Gastrocnemius medialis (tissue), 4 donors: Measurements from ENCODE around the gene GRM1. TPM values are rescaled to one million over a fixed set of nuclear protein-coding genes. Genes with fewer than 3 reads are reported as not detected.

Experiments used
- ATAC-seq, 2 donors: fragments of 150-250 bp; one replicate each; pipeline ENCODE4 v1.9.1; 2016
- DNase-seq, 2 donors: peaks; one replicate each; pipeline ENCODE4 v3.0.0-alpha.2; 2019
- H3K27ac ChIP-seq, 4 donors: fragments of 200-600 bp; sonication (generic); 1 replicate in 1 of 4; 2 replicates in 3 of 4; pipeline ENCODE4 v1.5.1; 2016 to 2018; ENCODE audit warnings: mild to moderate bottlenecking in 2 of 4, moderate library complexity in 1 of 4
- H3K27me3 ChIP-seq, 3 donors: fragments of 200-600 bp; sonication (generic) in 2 of 3; 1 replicate in 1 of 3; 2 replicates in 2 of 3; pipeline versions ENCODE4 v1.5.1 to v1.6.0; 2016 to 2019; ENCODE audit warnings: mild to moderate bottlenecking in 1 of 3, moderate library complexity in 1 of 3
- H3K36me3 ChIP-seq, 2 donors: fragments of 200-600 bp; sonication (generic) in 1 of 2; one replicate each; pipeline ENCODE4 v1.5.1; 2017 to 2018
- H3K4me1 ChIP-seq, 2 donors: fragments of 200-600 bp; sonication (generic) in 1 of 2; one replicate each; pipeline ENCODE4 v1.5.1; 2016 to 2017; ENCODE audit warnings: mild to moderate bottlenecking in 2 of 2
- H3K4me3 ChIP-seq, 4 donors: fragments of 200-600 bp; sonication (generic) in 3 of 4; 1 replicate in 1 of 4; 2 replicates in 3 of 4; pipeline ENCODE4 v1.5.1; 2016 to 2019; ENCODE audit warnings: mild to moderate bottlenecking in 2 of 4
- H3K9me3 ChIP-seq, 3 donors: fragments of 200-600 bp; sonication (generic) in 2 of 3; 1 replicate in 1 of 3; 2 replicates in 2 of 3; pipeline ENCODE4 v1.5.1; 2016 to 2019
- CTCF ChIP-seq, 5 experiments: fragments of 450-650 bp in 3 of 5; fragments of 200-600 bp in 2 of 5; sonication (generic) in 2 of 5; IDR thresholded peaks in 4 of 5; conservative IDR thresholded peaks in 1 of 5; 1 replicate in 4 of 5; 2 replicates in 1 of 5; pipeline ENCODE4 v1.5.1; 2016 to 2019; ENCODE audit warnings: antibody characterized with exemption in 5 of 5, mild to moderate bottlenecking in 3 of 5, moderate library complexity in 3 of 5
- POLR2A ChIP-seq, 2 donors: fragments of 450-650 bp; IDR thresholded peaks; one replicate each; pipeline ENCODE4 v1.6.1; 2017; ENCODE audit warnings: antibody characterized with exemption in 2 of 2, mild to moderate bottlenecking in 2 of 2, moderate library complexity in 2 of 2
- in situ Hi-C, 4 donors: fragments of 200-750 bp; cut with MboI; loops; one replicate each; pipeline versions ENCODE4 v1.15.0 to v1.8.0; 2017; ENCODE audit warnings: low sequenced_read_pairs in 4 of 4
- intact Hi-C: fragments of 100-400 bp; cut with DNase I; formaldehyde crosslinking; loops from one replicate; pipeline ENCODE4 v1.15.1; 2023; ENCODE audit warnings: low total_unique reads
- total RNA-seq, 4 donors: library from RNA; depleted of rRNA; stranded (reverse); fragments of >200 nt; gene quantifications; one replicate each; pipeline versions ENCODE4 v1.1.0 to v1.2.3, GENCODE V29; 2016

Gene GRM1
- total RNA-seq, 4 donors from 2014 or later, result 0.04 TPM; not detected in 3

DNA sequence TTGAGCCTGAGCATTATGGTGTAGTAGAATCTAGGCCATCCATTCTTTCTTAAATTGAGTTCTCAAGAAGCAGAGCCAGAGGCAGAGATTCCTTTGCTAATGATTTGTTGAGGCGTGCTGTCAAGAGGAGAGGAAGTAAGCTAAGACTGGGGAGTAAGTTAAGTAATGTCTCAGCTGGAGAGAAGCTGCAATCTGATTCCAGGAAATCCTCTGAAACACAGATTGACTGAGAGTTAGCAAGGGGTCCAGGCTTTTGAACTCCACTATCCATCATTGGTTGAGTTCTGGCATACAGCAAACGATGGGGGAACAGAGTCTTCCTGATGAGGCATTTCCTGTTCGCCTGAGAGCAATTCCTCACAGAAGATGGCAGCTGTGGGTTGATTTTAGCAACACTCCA lies 307.3 kb downstream of the GRM1 start:
- Histone ChIP-seq H3K27ac (no peak overlapping the region), H3K36me3 (no peaks in the 10 kb centered on the region), H3K4me1 (no peaks in the 10 kb centered on the region), H3K27me3 (no peaks in the 10 kb centered on the region), H3K9me3 (no peaks in the 10 kb centered on the region), H3K4me3 (no peak overlapping the region)
- no peak for ATAC-seq
- intact Hi-C loops, result no loop called here
- TF ChIP-seq POLR2A (IDR thresholded peaks at IDR 0.05) (no peak), CTCF (IDR thresholded peaks at IDR 0.05 in 4 of 5, conservative IDR thresholded peaks at IDR 0.05 in 1 of 5) (no peak)
- in situ Hi-C loops, result no loop called here
- DNase-seq, result no peak

DNA sequence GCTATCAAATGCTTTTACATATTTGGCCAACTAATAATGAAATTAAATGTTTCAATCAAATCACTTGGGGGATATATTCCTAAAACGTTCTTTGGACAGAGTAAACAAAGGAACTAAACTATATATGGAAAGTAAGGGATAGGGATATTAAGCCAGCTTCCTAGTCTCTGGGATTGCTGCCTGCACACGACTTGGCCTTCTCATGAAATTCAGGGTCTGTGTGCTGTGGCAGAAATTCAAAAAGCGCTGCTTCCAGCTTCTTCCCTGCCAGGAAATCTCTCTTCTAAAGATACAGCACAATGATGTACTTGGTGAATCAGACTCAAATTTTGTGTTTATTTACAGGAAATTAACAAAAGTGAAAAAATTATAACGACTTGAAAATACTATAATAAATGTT lies 308.5 kb downstream of the GRM1 start:
- TF ChIP-seq POLR2A (IDR thresholded peaks at IDR 0.05), result no peak
- no peak for TF ChIP-seq CTCF (IDR thresholded peaks at IDR 0.05 in 4 of 5, conservative IDR thresholded peaks at IDR 0.05 in 1 of 5)
- intact Hi-C loops (no loop called here), in situ Hi-C loops (no loop called here)
- ATAC-seq, result no peak
- no peaks in the 10 kb centered on the region for H3K4me1 ChIP-seq
- no peak overlapping the region for H3K27ac ChIP-seq
- no peak for DNase-seq
- H3K9me3 ChIP-seq, result no peaks in the 10 kb centered on the region
- H3K27me3 ChIP-seq, result no peaks in the 10 kb centered on the region
- no peak overlapping the region for H3K4me3 ChIP-seq
- no peaks in the 10 kb centered on the region for H3K36me3 ChIP-seq

DNA sequence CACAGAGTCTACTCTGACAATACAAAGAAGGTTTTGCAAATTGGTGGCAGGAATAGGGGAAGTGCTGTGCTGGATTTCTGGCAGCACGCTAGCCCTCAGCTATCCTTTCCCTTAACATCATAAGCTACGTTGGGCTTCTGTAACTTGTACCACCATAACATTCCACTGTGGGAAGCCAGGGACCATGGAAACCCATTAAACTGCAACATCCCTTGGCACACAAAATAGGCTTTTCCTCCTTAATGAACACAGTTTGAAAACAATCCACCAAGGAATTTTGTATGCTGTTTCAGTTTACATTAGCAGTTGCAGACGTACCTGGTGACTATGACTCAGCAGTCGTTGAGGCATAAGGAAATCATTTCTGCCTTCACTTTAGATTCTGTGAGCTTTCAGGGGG lies 310.9 kb downstream of the GRM1 start:
- H3K9me3 ChIP-seq, result no peaks in the 10 kb centered on the region
- no peaks in the 10 kb centered on the region for H3K36me3 ChIP-seq
- no peak for ATAC-seq
- TF ChIP-seq POLR2A (IDR thresholded peaks at IDR 0.05) (no peak), CTCF (IDR thresholded peaks at IDR 0.05 in 4 of 5, conservative IDR thresholded peaks at IDR 0.05 in 1 of 5) (no peak)
- no peak overlapping the region for H3K4me3 ChIP-seq
- H3K4me1 ChIP-seq, result no peaks in the 10 kb centered on the region
- no peak overlapping the region for H3K27ac ChIP-seq
- H3K27me3 ChIP-seq, result no peaks in the 10 kb centered on the region
- DNase-seq, result no peak
- in situ Hi-C loops (no loop called here), intact Hi-C loops (no loop called here)

- no peak overlapping the region for H3K27ac ChIP-seq
- H3K9me3 ChIP-seq, result no peaks in the 10 kb centered on the region
- no peak for TF ChIP-seq CTCF (IDR thresholded peaks at IDR 0.05 in 4 of 5, conservative IDR thresholded peaks at IDR 0.05 in 1 of 5)
- TF ChIP-seq POLR2A (IDR thresholded peaks at IDR 0.05), result no peak
- no peaks in the 10 kb centered on the region for H3K36me3 ChIP-seq
- intact Hi-C loops (no loop called here), in situ Hi-C loops (no loop called here)
- ATAC-seq (no peak), DNase-seq (no peak)
- H3K4me3 ChIP-seq, result no peak overlapping the region
- H3K27me3 ChIP-seq, result no peaks in the 10 kb centered on the region
- no peaks in the 10 kb centered on the region for H3K4me1 ChIP-seq
These were observed 312.8 kb downstream of the GRM1 start for GRCh38 chr6:146341493-146342230.

- H3K4me3 ChIP-seq, result no peak overlapping the region
- in situ Hi-C loops, result no loop called here
- TF ChIP-seq CTCF (IDR thresholded peaks at IDR 0.05 in 4 of 5, conservative IDR thresholded peaks at IDR 0.05 in 1 of 5), result no peak
- TF ChIP-seq POLR2A (IDR thresholded peaks at IDR 0.05), result no peak
- no peak overlapping the region for H3K27ac ChIP-seq
- H3K36me3 ChIP-seq, result no peaks in the 10 kb centered on the region
- no peaks in the 10 kb centered on the region for H3K27me3 ChIP-seq
- no peaks in the 10 kb centered on the region for H3K4me1 ChIP-seq
- no peak for ATAC-seq
- H3K9me3 ChIP-seq, result no peaks in the 10 kb centered on the region
- DNase-seq, result no peak
- intact Hi-C loops, result no loop called here
These were observed 316.7 kb downstream of the GRM1 start for GRCh38 chr6:146345598-146345997.
